Liver (tissue), 9 donors: ENCODE results near the gene ZNF439. TPM values are rescaled to one million over a fixed set of nuclear protein-coding genes. Genes with fewer than 3 reads are reported as not detected.
A peak's percentile ranks its signal among the peaks of the same experiment; 100 is the strongest.
"Not testable (repeated sequence)": the region's sequence is repeated elsewhere in the genome, so short reads cannot be mapped to it uniquely, and the experiment has no call there.

Experiments
- DNase-seq: peaks from one replicate; pipeline ENCODE4 v3.0.0-alpha.2; 2017; ENCODE audit warnings: low spot score
- H3K27ac ChIP-seq, 2 donors: one replicate each; pipeline ENCODE4 v1.7.0; 2013; ENCODE audit warnings: inconsistent platforms in 2 of 2, low read length in 2 of 2, control low read depth in 1 of 2, low read depth in 1 of 2, mild to moderate bottlenecking in 1 of 2
- H3K27me3 ChIP-seq, 4 donors: one replicate each; pipeline versions ENCODE4 v1.6.1 to v1.7.0; 2013; ENCODE audit warnings: low read length in 3 of 4, inconsistent platforms in 1 of 4, mild to moderate bottlenecking in 1 of 4, moderate library complexity in 1 of 4; ENCODE audit not compliant: control insufficient read depth in 4 of 4, insufficient read depth in 4 of 4
- H3K36me3 ChIP-seq, 4 donors: one replicate each; pipeline versions ENCODE4 v1.6.1 to v1.7.0; 2013; ENCODE audit warnings: low read length in 3 of 4, mild to moderate bottlenecking in 3 of 4, low read depth in 1 of 4, moderate library complexity in 1 of 4; ENCODE audit not compliant: control insufficient read depth in 4 of 4, insufficient read depth in 3 of 4
- H3K4me1 ChIP-seq, 4 donors: one replicate each; pipeline versions ENCODE4 v1.6.1 to v1.7.0; 2013; ENCODE audit warnings: low read length in 3 of 4, mild to moderate bottlenecking in 3 of 4, moderate library complexity in 1 of 4; ENCODE audit not compliant: control insufficient read depth in 4 of 4, insufficient read depth in 4 of 4
- H3K4me3 ChIP-seq, 3 donors: one replicate each; pipeline versions ENCODE4 v1.6.1 to v1.7.0; 2013; ENCODE audit warnings: low read length in 3 of 3, control low read depth in 1 of 3, low read depth in 1 of 3, mild to moderate bottlenecking in 1 of 3
- H3K9ac ChIP-seq, 2 donors: one replicate each; pipeline ENCODE4 v1.7.0; 2013; ENCODE audit warnings: low read length in 2 of 2, mild to moderate bottlenecking in 2 of 2, moderate library complexity in 2 of 2, control low read depth in 1 of 2, low read depth in 1 of 2
- H3K9me3 ChIP-seq, 4 donors: one replicate each; pipeline versions ENCODE4 v1.6.1 to v1.7.0; 2013; ENCODE audit warnings: low read length in 3 of 4; ENCODE audit not compliant: control insufficient read depth in 4 of 4
- EGR1 ChIP-seq, 2 donors: IDR thresholded peaks; 2 replicates each; pipeline ENCODE4 v1.6.1; 2016 to 2018; ENCODE audit warnings: antibody characterized with exemption in 2 of 2, low read depth in 2 of 2
- FOXA2 ChIP-seq: IDR thresholded peaks from 2 replicates; pipeline ENCODE4 v1.6.1; 2016; ENCODE audit warnings: antibody characterized with exemption
- GABPA ChIP-seq, 2 donors: IDR thresholded peaks in 1 of 2; conservative IDR thresholded peaks in 1 of 2; 2 replicates each; pipeline ENCODE4 v1.6.1; 2016; ENCODE audit warnings: antibody characterized with exemption in 2 of 2, mild to moderate bottlenecking in 1 of 2, moderate library complexity in 1 of 2
- HNF4G ChIP-seq: IDR thresholded peaks from 2 replicates; pipeline ENCODE4 v1.6.1; 2016; ENCODE audit warnings: antibody characterized with exemption
- JUND ChIP-seq, 2 donors: IDR thresholded peaks; 2 replicates each; pipeline ENCODE4 v1.6.1; 2016; ENCODE audit warnings: antibody characterized with exemption in 2 of 2
- RAD21 ChIP-seq, 2 donors: IDR thresholded peaks; 2 replicates each; pipeline ENCODE4 v1.6.1; 2016; ENCODE audit warnings: antibody characterized with exemption in 2 of 2, mild to moderate bottlenecking in 2 of 2
- SP1 ChIP-seq: IDR thresholded peaks from 2 replicates; pipeline ENCODE4 v1.6.1; 2018; ENCODE audit warnings: antibody characterized with exemption, mild to moderate bottlenecking
- TAF1 ChIP-seq: conservative IDR thresholded peaks from 2 replicates; pipeline ENCODE4 v1.6.1; 2016; ENCODE audit warnings: antibody characterized with exemption, mild to moderate bottlenecking
- YY1 ChIP-seq: IDR thresholded peaks from 2 replicates; pipeline ENCODE4 v1.6.1; 2016; ENCODE audit warnings: antibody characterized with exemption, mild to moderate bottlenecking
- WGBS: extraction: QIAGEN DNeasy Blood & Tissue Kit; methylation state at CpG from one replicate; pipeline ENCODE4 v1.1.7; 2013; 5-methylcytosine and 5-hydroxymethylcytosine counted together
- polyA plus RNA-seq, 2 donors: library from polyadenylated mRNA; stranded (reverse) in 1 of 2; unstranded in 1 of 2; fragments of 200-250 nt in 1 of 2; fragments of >200 nt in 1 of 2; fragmentation: Nextera tagmentation in 1 of 2; extraction: Ambion mirVana in 1 of 2; gene quantifications; one replicate each; pipeline versions ENCODE4 v1.2.1 to v1.2.3, GENCODE V29; 2013 to 2015
- total RNA-seq, 2 donors: library from RNA; depleted of rRNA; stranded (reverse); fragments of >200 nt; gene quantifications; one replicate each; pipeline ENCODE4 v1.2.3, GENCODE V29; 2014
- TF ChIP-seq, protein P1 (sequence below): IDR thresholded peaks from 2 replicates; pipeline ENCODE4 v1.6.1; 2016; ENCODE audit warnings: antibody characterized with exemption
- TF ChIP-seq, protein P2 (sequence below): IDR thresholded peaks from 2 replicates; pipeline ENCODE4 v1.6.1; 2016; ENCODE audit warnings: antibody characterized with exemption, mild to moderate bottlenecking
- TF ChIP-seq, protein P3 (sequence below): IDR thresholded peaks from 2 replicates; pipeline ENCODE4 v1.6.1; 2016; ENCODE audit warnings: antibody characterized with exemption
- donor health status: healthy.
- donor health status: healthy.
- donor health status: healthy.
- donor health status: healthy.
- donor health status: healthy.

ZNF439 gene
- total and polyA plus RNA-seq, 4 donors = 0.33 to 2.4 (median 1.3) TPM

- peak within 1 kb of the TSS; percentile 74 to 76 for H3K27ac ChIP-seq
Measured at GRCh38 chr19:11814029-11814699, 34.4 kb upstream of the ZNF439 start, which contains the start of gene ZNF440. Gene ZNF440, plus strand, starts transcription at chr19:11814273. Its CDS starts 175 bp downstream, at chr19:11814448.

GRCh38 chr19:11814700-11815035 lies 33.9 kb upstream of the ZNF439 start:
- Histone ChIP-seq H3K4me1 (peaks cover 0 to 13% (median 7%) of the 10 kb centered on the region in 4 donors), H3K36me3 (peaks cover 0 to 2% (median 0%) of the 10 kb centered on the region in 4 donors), H3K27ac (peak overlapping the region; percentile 74 to 76), H3K4me3 (peak overlapping the region; percentile 63 to 83 (median 74)), H3K9me3 (peaks cover 0 to under 1% (median 0%) of the 10 kb centered on the region in 4 donors), H3K27me3 (no peaks in the 10 kb centered on the region), H3K9ac (peak overlapping the region; percentile 48 to 77)
- TF ChIP-seq, protein P1, sequence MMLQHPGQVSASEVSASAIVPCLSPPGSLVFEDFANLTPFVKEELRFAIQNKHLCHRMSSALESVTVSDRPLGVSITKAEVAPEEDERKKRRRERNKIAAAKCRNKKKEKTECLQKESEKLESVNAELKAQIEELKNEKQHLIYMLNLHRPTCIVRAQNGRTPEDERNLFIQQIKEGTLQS = no peak
- TF ChIP-seq YY1 (no peak), JUND (IDR thresholded peaks at IDR 0.05) (no peak)
- no peak for DNase-seq
- 9% methylated on average over 13 of the region's 13 CpGs for WGBS

More at GRCh38 chr19:11814029-11814699, 34.4 kb upstream of the ZNF439 start, which contains the start of gene ZNF440:
- TF ChIP-seq TAF1 (peak; percentile 76), RAD21 (IDR thresholded peaks at IDR 0.05) (peak in 1 of 2 donors; percentile 35), YY1 (peak; percentile 83), SP1 (peak; percentile 86), FOXA2 (no peak), GABPA (IDR thresholded peaks at IDR 0.05 in 1 of 2, conservative IDR thresholded peaks at IDR 0.05 in 1 of 2) (peak in 1 of 2 donors; percentile 51)
- TF ChIP-seq, protein P2, sequence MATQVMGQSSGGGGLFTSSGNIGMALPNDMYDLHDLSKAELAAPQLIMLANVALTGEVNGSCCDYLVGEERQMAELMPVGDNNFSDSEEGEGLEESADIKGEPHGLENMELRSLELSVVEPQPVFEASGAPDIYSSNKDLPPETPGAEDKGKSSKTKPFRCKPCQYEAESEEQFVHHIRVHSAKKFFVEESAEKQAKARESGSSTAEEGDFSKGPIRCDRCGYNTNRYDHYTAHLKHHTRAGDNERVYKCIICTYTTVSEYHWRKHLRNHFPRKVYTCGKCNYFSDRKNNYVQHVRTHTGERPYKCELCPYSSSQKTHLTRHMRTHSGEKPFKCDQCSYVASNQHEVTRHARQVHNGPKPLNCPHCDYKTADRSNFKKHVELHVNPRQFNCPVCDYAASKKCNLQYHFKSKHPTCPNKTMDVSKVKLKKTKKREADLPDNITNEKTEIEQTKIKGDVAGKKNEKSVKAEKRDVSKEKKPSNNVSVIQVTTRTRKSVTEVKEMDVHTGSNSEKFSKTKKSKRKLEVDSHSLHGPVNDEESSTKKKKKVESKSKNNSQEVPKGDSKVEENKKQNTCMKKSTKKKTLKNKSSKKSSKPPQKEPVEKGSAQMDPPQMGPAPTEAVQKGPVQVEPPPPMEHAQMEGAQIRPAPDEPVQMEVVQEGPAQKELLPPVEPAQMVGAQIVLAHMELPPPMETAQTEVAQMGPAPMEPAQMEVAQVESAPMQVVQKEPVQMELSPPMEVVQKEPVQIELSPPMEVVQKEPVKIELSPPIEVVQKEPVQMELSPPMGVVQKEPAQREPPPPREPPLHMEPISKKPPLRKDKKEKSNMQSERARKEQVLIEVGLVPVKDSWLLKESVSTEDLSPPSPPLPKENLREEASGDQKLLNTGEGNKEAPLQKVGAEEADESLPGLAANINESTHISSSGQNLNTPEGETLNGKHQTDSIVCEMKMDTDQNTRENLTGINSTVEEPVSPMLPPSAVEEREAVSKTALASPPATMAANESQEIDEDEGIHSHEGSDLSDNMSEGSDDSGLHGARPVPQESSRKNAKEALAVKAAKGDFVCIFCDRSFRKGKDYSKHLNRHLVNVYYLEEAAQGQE = peak; percentile 95
- TF ChIP-seq, protein P3, sequence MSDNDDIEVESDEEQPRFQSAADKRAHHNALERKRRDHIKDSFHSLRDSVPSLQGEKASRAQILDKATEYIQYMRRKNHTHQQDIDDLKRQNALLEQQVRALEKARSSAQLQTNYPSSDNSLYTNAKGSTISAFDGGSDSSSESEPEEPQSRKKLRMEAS = no peak
- Histone ChIP-seq H3K9ac (peak within 1 kb of the TSS; percentile 63 to 77), H3K4me3 (peak within 1 kb of the TSS; percentile 63 to 83 (median 74)), H3K27me3 (no peaks in the 10 kb centered on the region), H3K9me3 (peaks cover 0 to 3% (median under 1%) of the 10 kb centered on the region in 4 donors), H3K36me3 (no peaks in the 10 kb centered on the region), H3K4me1 (peaks cover 0 to 13% (median 7%) of the 10 kb centered on the region in 4 donors)
- peak; percentile 97 for DNase-seq
- under 1% methylated on average over 55 of the region's 55 CpGs for WGBS

GRCh38 chr19:11821474-11822109 lies 26.9 kb upstream of the ZNF439 start:
- TF ChIP-seq EGR1 (IDR thresholded peaks at IDR 0.05; ENCODE audit: low read depth in 2 of 2) (no peak), HNF4G (no peak)
- Histone ChIP-seq H3K27me3 (no peaks in the 10 kb centered on the region), H3K36me3 (peaks cover 4 to 7% (median 6%) of the 10 kb centered on the region in 4 donors), H3K27ac (no peak overlapping the region), H3K9ac (no peak overlapping the region), H3K4me1 (no peaks in the 10 kb centered on the region), H3K9me3 (peaks cover 0 to 3% (median under 1%) of the 10 kb centered on the region in 4 donors), H3K4me3 (no peak overlapping the region)
- DNase-seq = no peak
- WGBS = 87% methylated on average over 5 of the region's 5 CpGs

DNA sequence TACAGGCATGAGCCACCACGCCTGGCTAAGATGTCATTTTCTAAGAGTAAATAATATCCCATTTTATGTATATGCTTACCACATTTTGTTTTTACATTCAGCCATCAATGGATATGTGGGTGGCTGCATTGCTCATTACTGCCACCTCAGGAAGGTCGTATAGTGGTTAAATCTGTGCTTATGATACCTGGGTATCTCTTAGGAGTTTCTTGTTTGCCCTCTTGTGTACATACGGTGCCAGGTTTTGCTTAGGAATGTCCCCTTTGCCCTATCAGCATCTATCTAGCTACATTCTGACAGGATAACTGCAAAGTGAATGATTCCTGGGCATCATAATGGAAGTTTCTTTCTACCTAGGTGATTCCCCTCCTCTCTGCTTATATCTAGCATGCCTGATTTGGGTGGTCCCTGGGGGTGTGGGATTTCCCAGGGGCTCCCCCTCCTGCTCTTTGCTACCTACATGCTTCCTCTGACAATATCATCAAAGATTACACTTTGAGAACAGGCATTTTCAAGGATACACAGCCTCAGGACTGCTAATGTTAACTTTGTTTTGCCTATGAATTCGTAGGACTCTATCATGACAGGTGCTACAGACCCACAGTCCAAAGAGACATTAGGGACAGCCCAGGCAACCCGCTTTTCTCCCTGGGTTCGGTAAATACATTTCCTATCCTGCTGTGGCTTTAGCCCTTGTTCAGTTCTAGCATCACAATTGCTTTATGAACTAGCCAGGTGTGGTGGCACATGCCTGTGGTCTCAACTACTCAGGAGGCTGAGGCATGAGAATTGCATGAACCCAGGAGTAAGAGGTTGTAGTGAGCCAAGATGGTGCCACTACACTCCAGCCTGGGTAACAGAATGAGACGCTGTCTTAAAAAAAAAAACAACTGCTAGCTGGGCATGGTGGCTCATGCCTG lies 19.3 kb upstream of the ZNF439 start:
- DNase-seq, H3K4me1 ChIP-seq, H3K27ac ChIP-seq, H3K27me3 ChIP-seq, H3K9ac ChIP-seq: not testable (repeated sequence)
- 96% methylated on average over 7 of the region's 7 CpGs for WGBS
- Histone ChIP-seq H3K4me3 (peak overlapping the region in 2 of 3 donors; percentile 49 to 75), H3K36me3 (peaks cover 13 to 48% (median 39%) of the 10 kb centered on the region in 4 donors), H3K9me3 (peaks cover 28 to 59% (median 32%) of the 10 kb centered on the region in 4 donors)
